Naive B cell (primary cell): ENCODE results near the gene TSGA10. TPM values are rescaled to one million over a fixed set of nuclear protein-coding genes. Genes with fewer than 3 reads are reported as not detected.

Experiments used
- ATAC-seq, 2 donors: fragments of 150-1000 bp; cut with Tn5 transposase; 2 replicates each; pipeline ENCODE4 v1.10.0; 2021; ENCODE audit warnings: low read depth in 2 of 2, mild to moderate bottlenecking in 2 of 2, moderate library complexity in 2 of 2
- DNase-seq: peaks from one replicate; pipeline ENCODE4 v3.0.0; 2022
- H3K27ac Mint-ChIP-seq, 6 donors: one replicate each; pipeline ENCODE4 v1.8.0; 2020 to 2022; ENCODE audit warnings: mild to moderate bottlenecking in 6 of 6, mixed read lengths in 6 of 6, moderate library complexity in 5 of 6, inconsistent platforms in 2 of 6
- H3K27me3 Mint-ChIP-seq, 3 donors: one replicate each; pipeline ENCODE4 v1.8.0; 2021 to 2022; ENCODE audit warnings: mixed read lengths in 3 of 3, mild to moderate bottlenecking in 1 of 3
- H3K36me3 Mint-ChIP-seq, 2 donors: one replicate each; pipeline ENCODE4 v1.8.0; 2020 to 2022; ENCODE audit warnings: mixed read lengths in 2 of 2, inconsistent platforms in 1 of 2, mild to moderate bottlenecking in 1 of 2
- H3K4me1 Mint-ChIP-seq, 3 donors: one replicate each; pipeline ENCODE4 v1.8.0; 2020 to 2022; ENCODE audit warnings: mixed read lengths in 3 of 3, inconsistent platforms in 1 of 3, mild to moderate bottlenecking in 1 of 3, moderate library complexity in 1 of 3
- H3K4me3 Mint-ChIP-seq, 8 donors: one replicate each; pipeline ENCODE4 v1.8.0; 2020 to 2022; ENCODE audit warnings: mild to moderate bottlenecking in 8 of 8, mixed read lengths in 8 of 8, moderate library complexity in 8 of 8, inconsistent platforms in 2 of 8
- H3K9me3 Mint-ChIP-seq, 7 donors: one replicate each; pipeline ENCODE4 v1.8.0; 2020 to 2022; ENCODE audit warnings: mixed read lengths in 7 of 7, mild to moderate bottlenecking in 5 of 7, inconsistent platforms in 2 of 7, moderate library complexity in 1 of 7
- polyA plus RNA-seq, 6 donors: library from polyadenylated mRNA; unstranded; fragments of 300-500 nt; fragmentation: Illumina TruSeq; gene quantifications; one replicate each; pipeline ENCODE4 v1.2.3, GENCODE V29; 2021; ENCODE audit warnings: low read depth in 6 of 6

Gene TSGA10
- polyA plus RNA-seq, 6 donors from 2014 or later = 17.2 to 42.2 (median 21.9) TPM

DNA sequence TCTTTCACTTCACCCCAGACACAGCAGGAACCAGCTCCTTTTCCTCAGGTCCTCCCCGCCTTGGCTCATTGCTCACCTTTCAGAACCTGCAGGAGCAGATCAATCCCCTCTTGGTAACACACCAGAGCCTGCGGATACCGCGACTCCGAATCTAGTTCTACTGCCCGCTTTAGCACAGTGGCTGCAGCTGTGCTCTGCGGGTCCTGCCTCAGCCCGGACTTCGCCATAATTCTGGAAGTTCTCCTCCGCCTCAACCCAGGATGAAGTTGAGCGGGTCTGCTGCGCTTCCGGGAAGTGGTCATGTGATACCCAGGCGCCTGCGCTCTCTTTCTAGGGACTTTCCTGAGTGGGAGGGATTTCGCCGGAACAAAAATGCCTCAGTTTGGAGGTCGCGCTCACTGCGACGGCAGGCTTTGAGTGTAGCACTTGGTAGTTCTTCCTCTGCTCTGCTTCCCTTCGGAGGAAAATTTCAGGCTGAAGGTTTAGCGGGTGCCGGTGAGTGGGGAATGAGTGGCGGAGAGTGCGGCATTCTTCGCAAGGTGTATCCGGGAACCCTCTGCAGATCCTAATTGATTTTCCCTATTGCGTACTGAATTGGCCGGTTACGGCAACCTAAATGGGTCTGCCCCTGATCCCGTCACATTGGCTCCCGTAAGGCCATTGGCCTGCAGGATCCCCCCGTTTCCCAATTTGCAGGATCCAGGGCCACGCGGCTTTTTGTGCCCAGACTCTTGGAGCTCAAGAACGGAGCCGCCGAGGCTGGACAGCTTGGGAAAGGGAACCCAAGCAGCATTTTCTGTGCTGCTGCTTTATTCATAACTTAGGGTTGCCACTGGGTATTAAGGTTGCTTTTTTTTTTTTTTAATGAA lies 26.2 kb upstream of the TSGA10 start, which contains the start of the genes MITD1 and MRPL30:
Gene MITD1, minus strand, starts transcription at position 304 of the 869 bp plus-strand sequence. Its CDS starts 77 bp downstream, at position 227.
Gene MRPL30, plus strand, starts transcription at position 430 of the 869 bp plus-strand sequence. CDS start 5,020 bp downstream, outside the sequence.
- peaks cover 40 to 78% (median 60%) of the 10 kb centered on the region in 3 donors for H3K4me1 Mint-ChIP-seq
- DNase-seq = peak; percentile 91
- H3K4me3 Mint-ChIP-seq = peak within 1 kb of the TSS; percentile 96 to 100 (median 100)
- H3K9me3 Mint-ChIP-seq = no peaks in the 10 kb centered on the region
- H3K27me3 Mint-ChIP-seq = no peaks in the 10 kb centered on the region
- peak; percentile 95 for ATAC-seq
- peaks cover 0 to 6% of the 10 kb centered on the region in 2 donors for H3K36me3 Mint-ChIP-seq
- H3K27ac Mint-ChIP-seq = peak within 1 kb of the TSS; percentile 97 to 100 (median 100)

DNA sequence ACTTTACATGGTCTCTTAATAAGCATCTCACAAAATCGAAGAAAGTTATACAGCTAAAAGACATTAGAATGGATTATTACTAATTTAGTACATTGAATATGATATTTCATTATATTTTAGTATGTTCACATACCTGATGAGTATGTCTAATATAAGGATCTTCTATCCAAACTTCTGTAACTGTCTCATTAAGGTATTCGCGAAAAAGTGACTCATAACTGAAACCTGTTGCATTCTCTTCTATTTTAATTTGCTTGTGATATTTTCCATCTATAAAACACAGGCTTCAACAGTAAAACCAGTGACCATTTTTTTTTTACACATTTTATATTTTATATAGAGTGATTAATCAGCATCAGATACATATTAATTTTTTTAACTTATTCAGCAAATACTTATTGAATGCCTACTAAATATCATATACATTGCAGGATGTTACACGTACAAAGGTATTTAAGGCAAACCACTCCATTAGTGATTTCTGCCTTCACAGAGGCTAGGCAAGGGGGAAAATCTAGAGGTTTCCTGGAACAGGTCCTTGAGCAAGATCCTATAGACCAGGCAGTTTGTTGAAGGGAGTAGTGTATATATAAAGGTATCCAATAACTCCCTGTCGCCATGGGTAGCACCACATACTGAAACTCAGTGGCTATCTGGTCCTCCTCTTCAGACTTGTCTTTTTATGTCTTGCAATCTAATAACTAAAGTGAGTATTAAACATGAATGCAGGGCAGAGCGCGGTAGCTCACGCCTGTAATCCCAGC lies 16.8 kb upstream of the TSGA10 start:
- no peaks in the 10 kb centered on the region for H3K9me3 Mint-ChIP-seq
- peaks cover 10 to 26% (median 20%) of the 10 kb centered on the region in 3 donors for H3K4me1 Mint-ChIP-seq
- no peak for ATAC-seq
- no peak for DNase-seq
- no peak overlapping the region for H3K4me3 Mint-ChIP-seq
- peak overlapping the region in 3 of 6 donors; percentile 9 to 63 (median 21) for H3K27ac Mint-ChIP-seq
- no peaks in the 10 kb centered on the region for H3K27me3 Mint-ChIP-seq
- peaks cover 0 to 4% of the 10 kb centered on the region in 2 donors for H3K36me3 Mint-ChIP-seq

GRCh38 chr2:99169534-99169933 lies 14.8 kb upstream of the TSGA10 start:
- peak overlapping the region in 4 of 6 donors; percentile 12 to 73 (median 32) for H3K27ac Mint-ChIP-seq
- H3K27me3 Mint-ChIP-seq = no peaks in the 10 kb centered on the region
- H3K4me1 Mint-ChIP-seq = peaks cover 4 to 6% (median 5%) of the 10 kb centered on the region in 3 donors
- peaks cover 0 to 7% of the 10 kb centered on the region in 2 donors for H3K36me3 Mint-ChIP-seq
- H3K4me3 Mint-ChIP-seq = no peak overlapping the region
- H3K9me3 Mint-ChIP-seq = no peaks in the 10 kb centered on the region
- DNase-seq = no peak
- no peak for ATAC-seq

GRCh38 chr2:99166218-99166617 lies 11.5 kb upstream of the TSGA10 start:
- no peak for ATAC-seq
- Mint-ChIP-seq H3K4me1 (peaks cover 0 to 2% (median 0%) of the 10 kb centered on the region in 3 donors), H3K27me3 (no peaks in the 10 kb centered on the region), H3K27ac (peak overlapping the region in 3 of 6 donors; percentile 12 to 86 (median 79)), H3K4me3 (no peak overlapping the region), H3K36me3 (peaks cover 0 to 9% of the 10 kb centered on the region in 2 donors), H3K9me3 (no peaks in the 10 kb centered on the region)
- DNase-seq = no peak

GRCh38 chr2:99159594-99159993 lies 4.9 kb upstream of the TSGA10 start:
- peaks cover 37 to 44% (median 44%) of the 10 kb centered on the region in 3 donors for H3K4me1 Mint-ChIP-seq
- ATAC-seq = no peak

GRCh38 chr2:99158599-99158998 lies 3.9 kb upstream of the TSGA10 start:
- H3K27me3 Mint-ChIP-seq = no peaks in the 10 kb centered on the region
- no peaks in the 10 kb centered on the region for H3K9me3 Mint-ChIP-seq
- ATAC-seq = no peak
- peak overlapping the region in 1 of 8 donors; percentile 68 for H3K4me3 Mint-ChIP-seq
- peaks cover 5 to 27% of the 10 kb centered on the region in 2 donors for H3K36me3 Mint-ChIP-seq
- H3K4me1 Mint-ChIP-seq = peaks cover 45 to 53% (median 52%) of the 10 kb centered on the region in 3 donors
- no peak for DNase-seq
- H3K27ac Mint-ChIP-seq = peak overlapping the region in 4 of 6 donors; percentile 51 to 96 (median 74)

More at GRCh38 chr2:99159594-99159993, 4.9 kb upstream of the TSGA10 start:
- no peak for DNase-seq
- Mint-ChIP-seq H3K27ac (peak overlapping the region in 5 of 6 donors; percentile 87 to 98 (median 95)), H3K27me3 (no peaks in the 10 kb centered on the region), H3K36me3 (peaks cover 7 to 27% of the 10 kb centered on the region in 2 donors), H3K9me3 (no peaks in the 10 kb centered on the region), H3K4me3 (peak overlapping the region in 1 of 8 donors; percentile 52)

DNA sequence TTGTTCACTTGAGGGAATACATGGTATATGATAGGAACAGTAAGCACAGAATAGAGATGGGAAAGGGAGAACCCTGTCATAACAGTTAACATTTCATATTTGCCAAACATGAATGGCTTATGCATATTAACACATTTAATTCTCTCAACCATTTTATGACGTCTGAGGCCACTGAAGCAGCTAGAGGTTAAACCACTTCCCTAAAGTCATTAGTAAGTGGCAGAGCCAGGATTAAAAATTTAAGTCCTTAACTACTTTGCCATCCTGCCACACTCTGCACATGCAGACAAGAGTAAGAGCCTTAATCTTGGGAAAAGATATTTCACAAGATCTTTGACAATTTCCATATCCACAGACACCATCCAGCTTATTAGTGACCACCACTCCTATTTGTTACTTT lies 2.1 kb upstream of the TSGA10 start:
- peaks cover 5 to 27% of the 10 kb centered on the region in 2 donors for H3K36me3 Mint-ChIP-seq
- ATAC-seq (peak; percentile 26 to 36), DNase-seq (peak; percentile 68)
- peak overlapping the region in 4 of 8 donors; percentile 18 to 92 (median 79) for H3K4me3 Mint-ChIP-seq
- peaks cover 45 to 53% (median 50%) of the 10 kb centered on the region in 3 donors for H3K4me1 Mint-ChIP-seq
- peak overlapping the region in 2 of 6 donors; percentile 93 to 96 for H3K27ac Mint-ChIP-seq
- no peaks in the 10 kb centered on the region for H3K27me3 Mint-ChIP-seq
- no peaks in the 10 kb centered on the region for H3K9me3 Mint-ChIP-seq

GRCh38 chr2:99153921-99154604 lies 679 bp downstream of the TSGA10 start:
- H3K4me3 Mint-ChIP-seq = peak overlapping the region in 5 of 8 donors; percentile 92 to 100 (median 95)
- no peak for DNase-seq
- H3K36me3 Mint-ChIP-seq = peaks cover 0 to 19% of the 10 kb centered on the region in 2 donors
- H3K27me3 Mint-ChIP-seq = no peaks in the 10 kb centered on the region
- H3K4me1 Mint-ChIP-seq = peaks cover 38 to 44% (median 44%) of the 10 kb centered on the region in 3 donors
- no peak for ATAC-seq
- H3K27ac Mint-ChIP-seq = peak overlapping the region in 2 of 6 donors; percentile 93 to 96
- no peaks in the 10 kb centered on the region for H3K9me3 Mint-ChIP-seq

- peak overlapping the region in 1 of 8 donors; percentile 10 for H3K4me3 Mint-ChIP-seq
- no peaks in the 10 kb centered on the region for H3K27me3 Mint-ChIP-seq
- H3K4me1 Mint-ChIP-seq = peaks cover 30 to 37% (median 35%) of the 10 kb centered on the region in 3 donors
- DNase-seq (no peak), ATAC-seq (no peak)
- H3K27ac Mint-ChIP-seq = no peak overlapping the region
- peaks cover 0 to 12% of the 10 kb centered on the region in 2 donors for H3K36me3 Mint-ChIP-seq
- no peaks in the 10 kb centered on the region for H3K9me3 Mint-ChIP-seq
Observed at GRCh38 chr2:99152199-99152895, 2.4 kb downstream of the TSGA10 start.

GRCh38 chr2:99150706-99151105 lies 4.0 kb downstream of the TSGA10 start:
- Mint-ChIP-seq H3K4me1 (peaks cover 16 to 20% (median 18%) of the 10 kb centered on the region in 3 donors), H3K4me3 (peak overlapping the region in 1 of 8 donors; percentile 26), H3K9me3 (no peaks in the 10 kb centered on the region), H3K27me3 (no peaks in the 10 kb centered on the region), H3K36me3 (peaks cover 0 to 8% of the 10 kb centered on the region in 2 donors), H3K27ac (no peak overlapping the region)
- no peak for ATAC-seq
- no peak for DNase-seq

DNA sequence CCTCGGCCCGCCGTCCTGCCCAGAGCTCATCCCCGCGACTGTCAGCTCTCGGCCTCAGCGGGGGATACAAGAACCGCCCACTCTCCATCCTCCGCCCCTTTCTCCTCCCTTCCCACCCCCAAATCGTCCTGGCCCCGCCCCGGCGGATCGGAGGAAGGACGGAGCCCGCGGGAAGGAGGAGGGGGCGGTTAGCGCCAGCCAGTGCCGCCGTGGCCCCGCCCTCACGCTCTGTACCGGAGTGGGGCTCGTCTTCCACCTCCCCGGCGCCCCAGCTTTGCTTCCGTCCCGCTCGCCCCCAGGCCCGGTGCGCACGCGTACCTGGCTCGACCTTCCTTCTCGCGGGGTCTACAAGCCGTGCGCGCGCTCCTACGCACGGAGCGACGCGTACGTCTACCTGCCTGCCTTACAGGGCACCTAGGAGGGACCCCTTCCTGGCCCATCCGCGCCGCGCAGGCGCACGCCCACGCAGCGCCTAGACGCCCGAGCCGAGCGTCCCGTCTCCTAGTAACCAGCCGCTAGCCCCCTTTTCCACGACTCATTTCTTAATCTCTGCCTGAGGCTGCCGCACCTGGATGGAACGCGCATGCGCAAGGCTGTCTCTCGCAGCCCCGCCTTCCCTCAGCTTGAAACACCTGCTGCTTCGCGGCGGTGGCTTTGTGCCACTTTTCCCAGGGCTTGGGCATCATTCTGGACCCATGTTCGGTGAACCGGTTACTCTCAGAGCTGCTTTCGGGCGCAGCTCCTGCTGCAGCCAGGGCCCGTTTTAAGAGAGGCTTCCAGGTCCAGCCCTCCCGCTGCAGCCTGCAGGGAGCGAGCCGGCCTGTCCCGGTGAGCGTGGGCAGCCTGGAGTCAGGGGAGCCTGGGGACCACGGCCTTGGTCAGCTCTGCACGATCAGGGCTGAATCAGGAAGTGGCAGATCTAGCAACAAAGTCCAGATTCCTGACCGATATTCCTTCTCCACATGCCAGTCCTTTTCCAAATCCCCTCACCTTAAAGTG lies 13.3 kb downstream of the TSGA10 start, which contains the start of gene C2orf15:
Gene C2orf15, plus strand, starts transcription at position 598 of the 999 bp plus-strand sequence. CDS start 8,852 bp downstream, outside the sequence.
- ATAC-seq (peak; percentile 81 to 82), DNase-seq (peak; percentile 98)
- H3K4me1 Mint-ChIP-seq = peaks cover 8 to 13% (median 12%) of the 10 kb centered on the region in 3 donors
- no peaks in the 10 kb centered on the region for H3K27me3 Mint-ChIP-seq
- H3K9me3 Mint-ChIP-seq = peaks cover 0 to 2% (median 0%) of the 10 kb centered on the region in 7 donors
- peaks cover 4 to 5% of the 10 kb centered on the region in 2 donors for H3K36me3 Mint-ChIP-seq
- peak within 1 kb of the TSS; percentile 98 to 100 (median 99) for H3K27ac Mint-ChIP-seq
- H3K4me3 Mint-ChIP-seq = peak within 1 kb of the TSS; percentile 87 to 98 (median 98)
